ENCODE measurements around the gene TAF11.

DNA sequence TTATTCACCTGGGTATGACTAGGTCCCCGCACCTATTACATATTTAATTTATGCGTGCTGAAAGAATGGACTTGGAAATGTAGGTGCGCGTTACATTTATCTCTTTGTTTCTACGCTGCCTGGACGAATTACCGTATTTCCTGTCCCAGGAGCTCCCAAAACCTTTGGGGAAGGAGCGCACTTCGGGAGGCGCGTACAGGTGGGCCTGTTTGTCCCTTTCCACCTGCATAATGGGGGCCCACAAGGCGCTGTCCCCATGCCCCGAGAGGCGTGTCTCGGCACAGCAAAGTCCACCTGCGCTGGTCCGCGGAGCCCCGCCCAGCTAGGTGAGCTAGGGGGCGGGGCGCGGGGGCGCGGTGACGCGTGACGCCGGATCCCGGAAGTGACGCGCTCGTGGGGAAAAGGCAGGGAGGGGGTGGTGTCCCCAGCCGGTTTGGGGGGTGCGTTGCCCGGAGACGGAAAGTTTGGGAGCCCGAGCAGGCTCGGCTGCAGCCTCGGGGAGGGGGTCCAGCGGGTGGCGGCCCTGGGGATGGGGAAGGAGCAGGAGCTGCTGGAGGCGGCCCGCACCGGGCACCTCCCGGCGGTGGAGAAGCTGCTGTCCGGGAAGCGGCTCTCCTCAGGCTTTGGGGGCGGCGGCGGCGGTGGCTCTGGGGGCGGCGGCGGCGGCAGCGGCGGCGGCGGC is 1.2 kb upstream of the TAF11 start, which contains the start of gene ANKS1A:
- TF ChIP-seq, protein P1, sequence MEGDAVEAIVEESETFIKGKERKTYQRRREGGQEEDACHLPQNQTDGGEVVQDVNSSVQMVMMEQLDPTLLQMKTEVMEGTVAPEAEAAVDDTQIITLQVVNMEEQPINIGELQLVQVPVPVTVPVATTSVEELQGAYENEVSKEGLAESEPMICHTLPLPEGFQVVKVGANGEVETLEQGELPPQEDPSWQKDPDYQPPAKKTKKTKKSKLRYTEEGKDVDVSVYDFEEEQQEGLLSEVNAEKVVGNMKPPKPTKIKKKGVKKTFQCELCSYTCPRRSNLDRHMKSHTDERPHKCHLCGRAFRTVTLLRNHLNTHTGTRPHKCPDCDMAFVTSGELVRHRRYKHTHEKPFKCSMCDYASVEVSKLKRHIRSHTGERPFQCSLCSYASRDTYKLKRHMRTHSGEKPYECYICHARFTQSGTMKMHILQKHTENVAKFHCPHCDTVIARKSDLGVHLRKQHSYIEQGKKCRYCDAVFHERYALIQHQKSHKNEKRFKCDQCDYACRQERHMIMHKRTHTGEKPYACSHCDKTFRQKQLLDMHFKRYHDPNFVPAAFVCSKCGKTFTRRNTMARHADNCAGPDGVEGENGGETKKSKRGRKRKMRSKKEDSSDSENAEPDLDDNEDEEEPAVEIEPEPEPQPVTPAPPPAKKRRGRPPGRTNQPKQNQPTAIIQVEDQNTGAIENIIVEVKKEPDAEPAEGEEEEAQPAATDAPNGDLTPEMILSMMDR (IDR thresholded peaks at IDR 0.05 in 8 of 11, conservative IDR thresholded peaks at IDR 0.05 in 3 of 11), result no peak
- peak in 1 of 3 donors; percentile 11 for TF ChIP-seq POLR2A (IDR thresholded peaks at IDR 0.05)

Data from spleen (tissue), 7 donors.